ENCODE measurements around the gene WBP1L.
A peak's percentile ranks its signal among the peaks of the same experiment; 100 is the strongest.
"Not testable (repeated sequence)": the region's sequence is repeated elsewhere in the genome, so short reads cannot be mapped to it uniquely, and the experiment has no call there.

WBP1L gene

GRCh38 chr10:102753718-102754117 lies 10.0 kb downstream of the WBP1L start:
- TF ChIP-seq SPI1 (IDR thresholded peaks at IDR 0.05; ENCODE audit: borderline replicate concordance, low read depth) (no peak), CTCF (IDR thresholded peaks at IDR 0.05; ENCODE audit: insufficient read depth, low read length) (no peak), GABPA (IDR thresholded peaks at IDR 0.05; ENCODE audit: low read depth) (no peak)
- TF ChIP-seq, protein P1, sequence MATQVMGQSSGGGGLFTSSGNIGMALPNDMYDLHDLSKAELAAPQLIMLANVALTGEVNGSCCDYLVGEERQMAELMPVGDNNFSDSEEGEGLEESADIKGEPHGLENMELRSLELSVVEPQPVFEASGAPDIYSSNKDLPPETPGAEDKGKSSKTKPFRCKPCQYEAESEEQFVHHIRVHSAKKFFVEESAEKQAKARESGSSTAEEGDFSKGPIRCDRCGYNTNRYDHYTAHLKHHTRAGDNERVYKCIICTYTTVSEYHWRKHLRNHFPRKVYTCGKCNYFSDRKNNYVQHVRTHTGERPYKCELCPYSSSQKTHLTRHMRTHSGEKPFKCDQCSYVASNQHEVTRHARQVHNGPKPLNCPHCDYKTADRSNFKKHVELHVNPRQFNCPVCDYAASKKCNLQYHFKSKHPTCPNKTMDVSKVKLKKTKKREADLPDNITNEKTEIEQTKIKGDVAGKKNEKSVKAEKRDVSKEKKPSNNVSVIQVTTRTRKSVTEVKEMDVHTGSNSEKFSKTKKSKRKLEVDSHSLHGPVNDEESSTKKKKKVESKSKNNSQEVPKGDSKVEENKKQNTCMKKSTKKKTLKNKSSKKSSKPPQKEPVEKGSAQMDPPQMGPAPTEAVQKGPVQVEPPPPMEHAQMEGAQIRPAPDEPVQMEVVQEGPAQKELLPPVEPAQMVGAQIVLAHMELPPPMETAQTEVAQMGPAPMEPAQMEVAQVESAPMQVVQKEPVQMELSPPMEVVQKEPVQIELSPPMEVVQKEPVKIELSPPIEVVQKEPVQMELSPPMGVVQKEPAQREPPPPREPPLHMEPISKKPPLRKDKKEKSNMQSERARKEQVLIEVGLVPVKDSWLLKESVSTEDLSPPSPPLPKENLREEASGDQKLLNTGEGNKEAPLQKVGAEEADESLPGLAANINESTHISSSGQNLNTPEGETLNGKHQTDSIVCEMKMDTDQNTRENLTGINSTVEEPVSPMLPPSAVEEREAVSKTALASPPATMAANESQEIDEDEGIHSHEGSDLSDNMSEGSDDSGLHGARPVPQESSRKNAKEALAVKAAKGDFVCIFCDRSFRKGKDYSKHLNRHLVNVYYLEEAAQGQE (IDR thresholded peaks at IDR 0.05; ENCODE audit: insufficient replicate concordance, low read depth): no peak
- Histone ChIP-seq H3K4me3 (replicated peaks; ENCODE audit: insufficient read depth, low read length) (no peak overlapping the region), H3K27ac (replicated peaks) (no peak overlapping the region), H3K27me3 (ENCODE audit: insufficient read depth, poor library complexity, severe bottlenecking) (no peaks in the 10 kb centered on the region)
- DNase-seq (ENCODE audit: low read depth in 1 of 2, low spot score in 1 of 2): no peak

GRCh38 chr10:102757323-102757722 lies 13.6 kb downstream of the WBP1L start:
- TF ChIP-seq POLR2AphosphoS5 (IDR thresholded peaks at IDR 0.05; ENCODE audit: low read depth) (no peak), SPI1 (IDR thresholded peaks at IDR 0.05; ENCODE audit: borderline replicate concordance, low read depth) (peak; percentile 73)
- H3K27me3 ChIP-seq (ENCODE audit: insufficient read depth, poor library complexity, severe bottlenecking): no peaks in the 10 kb centered on the region

GRCh38 chr10:102758240-102758932 lies 14.6 kb downstream of the WBP1L start:
- Histone ChIP-seq H3K27ac (replicated peaks) (no peak overlapping the region), H3K4me3 (replicated peaks; ENCODE audit: insufficient read depth, low read length) (no peak overlapping the region), H3K27me3 (ENCODE audit: insufficient read depth, poor library complexity, severe bottlenecking) (no peaks in the 10 kb centered on the region)
- TF ChIP-seq POLR2AphosphoS5 (IDR thresholded peaks at IDR 0.05; ENCODE audit: low read depth): no peak
- no peak for TF ChIP-seq GABPA (IDR thresholded peaks at IDR 0.05; ENCODE audit: low read depth)
- DNase-seq (ENCODE audit: low read depth in 1 of 2, low spot score in 1 of 2): no peak

More at GRCh38 chr10:102757323-102757722, 13.6 kb downstream of the WBP1L start:
- DNase-seq (ENCODE audit: low read depth in 1 of 2, low spot score in 1 of 2): no peak
- H3K4me3 ChIP-seq (replicated peaks; ENCODE audit: insufficient read depth, low read length): no peak overlapping the region
- H3K27ac ChIP-seq (replicated peaks): no peak overlapping the region

GRCh38 chr10:102758933-102759262 lies 15.2 kb downstream of the WBP1L start:
- DNase-seq (ENCODE audit: low read depth in 1 of 2, low spot score in 1 of 2); H3K4me3 ChIP-seq (replicated peaks; ENCODE audit: insufficient read depth, low read length); H3K27me3 ChIP-seq (ENCODE audit: insufficient read depth, poor library complexity, severe bottlenecking); H3K27ac ChIP-seq (replicated peaks): not testable (repeated sequence)

DNA sequence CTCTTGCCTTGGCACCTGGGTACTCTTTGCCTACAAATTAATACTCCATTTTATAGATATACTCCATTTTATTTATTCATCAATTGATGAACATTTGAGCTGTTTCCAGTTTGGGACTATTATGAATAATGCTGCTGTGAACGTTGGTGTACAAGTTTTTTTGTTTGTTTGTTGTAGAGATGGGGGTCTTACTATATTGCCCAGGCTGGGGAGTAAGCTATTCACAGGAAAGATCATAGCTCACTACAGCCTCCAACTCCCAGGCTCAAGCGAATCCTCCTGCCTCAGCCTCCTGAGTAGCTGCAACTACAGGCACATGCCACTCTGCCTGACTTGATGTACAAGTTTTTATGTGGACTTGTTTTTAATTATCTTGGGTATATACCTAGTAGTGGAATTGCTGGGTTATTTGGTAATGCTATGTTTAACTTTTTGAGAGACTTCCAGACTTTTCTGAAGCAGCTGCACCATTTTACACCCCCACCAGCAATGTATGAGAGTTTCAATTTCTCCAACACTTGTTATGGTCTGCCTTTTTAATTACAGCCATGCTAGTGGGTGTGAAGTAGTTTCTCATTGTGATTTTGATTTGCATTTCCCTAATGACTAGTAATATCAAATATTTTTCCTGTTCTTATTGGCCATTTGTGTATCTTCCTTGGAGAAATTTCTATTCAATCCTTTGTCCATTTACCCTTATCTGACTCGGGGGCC lies 15.9 kb downstream of the WBP1L start:
- TF ChIP-seq SPI1 (IDR thresholded peaks at IDR 0.05; ENCODE audit: borderline replicate concordance, low read depth): no peak
- TF ChIP-seq CTCF (IDR thresholded peaks at IDR 0.05; ENCODE audit: insufficient read depth, low read length): no peak
- TF ChIP-seq GABPA (IDR thresholded peaks at IDR 0.05; ENCODE audit: low read depth): no peak
- TF ChIP-seq POLR2AphosphoS5 (IDR thresholded peaks at IDR 0.05; ENCODE audit: low read depth): no peak
- TF ChIP-seq, protein P1 (IDR thresholded peaks at IDR 0.05; ENCODE audit: insufficient replicate concordance, low read depth): no peak
- no peak for DNase-seq (ENCODE audit: low read depth in 1 of 2, low spot score in 1 of 2)
- H3K27me3 ChIP-seq (ENCODE audit: insufficient read depth, poor library complexity, severe bottlenecking): no peaks in the 10 kb centered on the region
- no peak overlapping the region for H3K4me3 ChIP-seq (replicated peaks; ENCODE audit: insufficient read depth, low read length)
- no peak overlapping the region for H3K27ac ChIP-seq (replicated peaks)

Data from HL-60 (cell line).